Kidney epithelial cell (primary cell): ENCODE results near the gene FAM20A. TPM values are rescaled to one million over a fixed set of nuclear protein-coding genes. Genes with fewer than 3 reads are reported as not detected.

Source experiments
- total RNA-seq: library from RNA; depleted of rRNA; stranded (reverse); fragments of >200 nt; gene quantifications from 2 replicates; pipeline ENCODE4 v1.2.3, GENCODE V29; 2015

Gene FAM20A
- total RNA-seq, 1 donor from 2014 or later = 0.13 TPM

Other genes with a start within 250 kb of the FAM20A start
- 49.9 and 90.6 TPM in 2 replicates for gene WIPI1, start 143.9 kb downstream of the FAM20A start, total RNA-seq
- gene PRKAR1A, start 88.9 kb downstream of the FAM20A start, total RNA-seq = 232 and 233 TPM in 2 replicates